Neutrophil (primary cell): ENCODE measurements around the gene HLA-F.

Experiments
- H3K27ac ChIP-seq: fragments of 200-600 bp; sonication (generic); 2 replicates; pipeline ENCODE4 v1.5.1; 2016; ENCODE audit warnings: mild to moderate bottlenecking, moderate library complexity
- H3K27me3 ChIP-seq: fragments of 200-600 bp; sonication (generic); 2 replicates; pipeline ENCODE4 v1.6.0; 2016; ENCODE audit warnings: mild to moderate bottlenecking
- H3K36me3 ChIP-seq: fragments of 200-600 bp; sonication (generic); 2 replicates; pipeline ENCODE4 v1.5.1; 2017
- H3K4me1 ChIP-seq, 2 experiments: fragments of 200-600 bp in 1 of 2; sonication (generic) in 1 of 2; 1 replicate in 1 of 2; 2 replicates in 1 of 2; pipeline versions ENCODE4 v1.5.1 to v1.6.1; 2013 to 2016; ENCODE audit warnings: low read depth in 1 of 2, low read length in 1 of 2, mild to moderate bottlenecking in 1 of 2, moderate library complexity in 1 of 2; ENCODE audit not compliant: control insufficient read depth in 1 of 2, insufficient read depth in 1 of 2
- H3K4me3 ChIP-seq, 2 experiments: fragments of 200-600 bp in 1 of 2; sonication (generic) in 1 of 2; 1 replicate in 1 of 2; 2 replicates in 1 of 2; pipeline ENCODE4 v1.5.1; 2013 to 2016; ENCODE audit warnings: low read depth in 1 of 2, low read length in 1 of 2, mild to moderate bottlenecking in 1 of 2, moderate library complexity in 1 of 2
- H3K9me3 ChIP-seq: fragments of 200-600 bp; sonication (generic); 2 replicates; pipeline ENCODE4 v1.5.1; 2016
- TF ChIP-seq, protein P1 (sequence below): fragments of 200-600 bp; sonication (generic); IDR thresholded peaks from 2 replicates; pipeline ENCODE4 v1.5.1; 2016; ENCODE audit warnings: antibody characterized with exemption

Gene HLA-F

GRCh38 chr6:29679962-29680361, 43.3 kb upstream of the HLA-F start:
- H3K9me3 ChIP-seq: no peaks in the 10 kb centered on the region
- no peak overlapping the region for H3K27ac ChIP-seq
- peaks cover 16% of the 10 kb centered on the region for H3K27me3 ChIP-seq
- no peak overlapping the region for H3K4me3 ChIP-seq
- no peaks in the 10 kb centered on the region for H3K4me1 ChIP-seq
- TF ChIP-seq, protein P1, sequence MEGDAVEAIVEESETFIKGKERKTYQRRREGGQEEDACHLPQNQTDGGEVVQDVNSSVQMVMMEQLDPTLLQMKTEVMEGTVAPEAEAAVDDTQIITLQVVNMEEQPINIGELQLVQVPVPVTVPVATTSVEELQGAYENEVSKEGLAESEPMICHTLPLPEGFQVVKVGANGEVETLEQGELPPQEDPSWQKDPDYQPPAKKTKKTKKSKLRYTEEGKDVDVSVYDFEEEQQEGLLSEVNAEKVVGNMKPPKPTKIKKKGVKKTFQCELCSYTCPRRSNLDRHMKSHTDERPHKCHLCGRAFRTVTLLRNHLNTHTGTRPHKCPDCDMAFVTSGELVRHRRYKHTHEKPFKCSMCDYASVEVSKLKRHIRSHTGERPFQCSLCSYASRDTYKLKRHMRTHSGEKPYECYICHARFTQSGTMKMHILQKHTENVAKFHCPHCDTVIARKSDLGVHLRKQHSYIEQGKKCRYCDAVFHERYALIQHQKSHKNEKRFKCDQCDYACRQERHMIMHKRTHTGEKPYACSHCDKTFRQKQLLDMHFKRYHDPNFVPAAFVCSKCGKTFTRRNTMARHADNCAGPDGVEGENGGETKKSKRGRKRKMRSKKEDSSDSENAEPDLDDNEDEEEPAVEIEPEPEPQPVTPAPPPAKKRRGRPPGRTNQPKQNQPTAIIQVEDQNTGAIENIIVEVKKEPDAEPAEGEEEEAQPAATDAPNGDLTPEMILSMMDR: no peak
- H3K36me3 ChIP-seq: no peaks in the 10 kb centered on the region

GRCh38 chr6:29680416-29680815, 42.8 kb upstream of the HLA-F start:
- Histone ChIP-seq H3K36me3 (no peaks in the 10 kb centered on the region), H3K4me3 (no peak overlapping the region), H3K4me1 (no peaks in the 10 kb centered on the region), H3K27ac (no peak overlapping the region), H3K9me3 (no peaks in the 10 kb centered on the region), H3K27me3 (peaks cover 19% of the 10 kb centered on the region)
- TF ChIP-seq, protein P1: no peak

DNA sequence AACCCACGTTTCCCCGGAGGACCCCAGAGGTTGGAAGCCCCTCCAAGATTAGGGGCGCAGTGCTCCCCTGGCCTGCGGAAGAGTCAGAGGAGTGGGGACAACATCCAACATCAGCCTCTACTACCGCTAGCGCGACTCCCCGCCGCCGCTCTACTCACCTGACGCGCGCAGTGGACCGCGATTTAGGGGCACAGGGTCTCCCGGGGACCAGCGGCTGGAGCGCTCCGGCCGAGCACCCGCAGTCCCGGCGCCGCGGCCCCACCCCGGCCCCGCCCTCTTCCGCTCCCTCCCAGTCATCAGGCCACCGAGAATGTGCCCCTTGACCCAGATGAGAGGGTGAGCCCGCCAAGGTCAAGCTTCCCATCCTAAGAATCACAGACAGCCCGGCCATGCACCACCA, 42.3 kb upstream of the HLA-F start, which contains the start of gene ZFP57:
ZFP57 (minus strand) TSS at position 249 of the 400 bp plus-strand sequence. CDS start 4,149 bp downstream, outside the sequence.
- Histone ChIP-seq H3K36me3 (no peaks in the 10 kb centered on the region), H3K27me3 (peaks cover 24% of the 10 kb centered on the region), H3K4me1 (no peaks in the 10 kb centered on the region), H3K4me3 (no peak within 1 kb of the TSS), H3K27ac (no peak within 1 kb of the TSS), H3K9me3 (no peaks in the 10 kb centered on the region)
- TF ChIP-seq, protein P1: no peak

GRCh38 chr6:29681811-29682210, 41.4 kb upstream of the HLA-F start:
- Histone ChIP-seq H3K4me3 (no peak overlapping the region), H3K9me3 (no peaks in the 10 kb centered on the region), H3K36me3 (no peaks in the 10 kb centered on the region), H3K27ac (no peak overlapping the region), H3K27me3 (peaks cover 33% of the 10 kb centered on the region), H3K4me1 (no peaks in the 10 kb centered on the region)
- TF ChIP-seq, protein P1: no peak

DNA sequence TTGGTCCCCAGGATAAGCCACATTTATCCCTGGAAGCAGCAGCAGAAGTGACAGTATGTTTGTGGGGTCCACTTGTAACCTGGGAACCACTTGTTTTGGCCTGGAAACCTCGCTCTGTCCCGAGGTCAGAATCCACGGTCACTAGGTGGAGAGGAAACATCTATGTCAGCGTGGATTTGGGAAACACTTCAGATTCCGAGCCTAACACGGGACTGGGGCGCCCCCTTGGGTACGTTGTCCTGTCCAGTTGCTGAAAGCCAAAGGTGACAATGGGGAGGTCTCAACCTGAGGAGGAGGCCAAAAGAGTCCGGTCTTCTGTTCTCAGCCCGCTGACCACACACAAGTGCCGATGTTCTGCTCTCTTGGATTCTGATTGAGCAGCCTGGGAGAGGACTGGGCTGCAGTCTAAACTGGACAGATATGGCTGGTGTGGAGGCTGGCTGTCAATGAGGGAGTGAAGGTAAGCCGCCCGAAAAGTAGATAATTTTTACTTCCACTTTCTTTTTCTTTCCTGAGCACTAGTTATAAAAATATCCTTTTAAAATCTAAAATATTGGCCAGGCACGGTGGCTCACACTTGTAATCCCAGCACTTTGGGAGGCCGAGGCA, 37.4 kb upstream of the HLA-F start:
- TF ChIP-seq, protein P1: no peak
- no peak overlapping the region for H3K4me3 ChIP-seq
- peaks cover 52% of the 10 kb centered on the region for H3K27me3 ChIP-seq
- H3K27ac ChIP-seq: no peak overlapping the region
- no peaks in the 10 kb centered on the region for H3K36me3 ChIP-seq
- H3K9me3 ChIP-seq: no peaks in the 10 kb centered on the region
- no peaks in the 10 kb centered on the region for H3K4me1 ChIP-seq
